ENCODE results near the gene MDFIC.

Gene MDFIC

DNA sequence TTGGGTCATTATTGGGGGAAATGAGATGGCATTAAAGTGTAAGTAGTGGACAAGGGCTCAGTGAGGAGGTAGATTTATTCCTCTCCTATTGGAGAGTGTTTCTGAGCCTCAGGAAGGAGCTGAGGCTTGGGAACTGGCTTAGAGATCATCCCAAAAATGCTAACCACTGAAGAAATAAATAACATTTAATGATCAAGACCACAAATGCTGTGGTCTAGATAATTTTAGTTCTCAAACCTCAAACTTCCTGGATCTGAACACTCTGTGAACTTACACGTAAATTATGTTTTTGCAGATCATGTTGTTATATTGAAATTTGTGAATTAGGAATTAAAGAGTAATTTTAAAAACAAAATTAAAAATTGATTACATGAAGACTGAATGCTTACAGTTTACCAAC lies 27.3 kb downstream of the MDFIC start:
- no peak for DNase-seq (ENCODE audit: low read depth in 2 of 2, low spot score in 1 of 2)

- no peak for DNase-seq (ENCODE audit: low read depth in 2 of 2, low spot score in 1 of 2)
These were observed 30.4 kb downstream of the MDFIC start for GRCh38 chr7:114952296-114952695.

- no peak for DNase-seq (ENCODE audit: low read depth in 2 of 2, low spot score in 1 of 2)
These were observed 31.8 kb downstream of the MDFIC start for GRCh38 chr7:114953724-114954123.

DNA sequence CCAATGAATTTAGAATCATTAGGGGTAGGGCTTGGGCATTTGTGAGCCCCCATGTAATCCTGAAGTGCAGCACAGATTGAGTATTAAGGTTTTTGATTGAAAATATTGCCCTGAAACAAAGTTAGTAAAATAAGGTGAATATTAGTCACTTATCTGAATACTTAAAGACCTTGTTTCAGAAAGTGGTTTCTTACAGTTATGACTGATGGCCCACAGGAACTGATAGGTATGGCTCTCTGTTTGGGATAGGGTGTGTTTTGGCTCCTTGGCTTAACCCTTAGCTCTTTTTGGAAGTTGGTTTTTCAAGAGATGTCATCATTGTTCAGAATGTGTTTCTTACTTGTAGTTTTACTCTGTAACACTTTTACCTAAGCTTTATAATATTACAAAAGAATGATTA lies 34.8 kb downstream of the MDFIC start:
- DNase-seq (ENCODE audit: low read depth in 2 of 2, low spot score in 1 of 2): no peak

DNA sequence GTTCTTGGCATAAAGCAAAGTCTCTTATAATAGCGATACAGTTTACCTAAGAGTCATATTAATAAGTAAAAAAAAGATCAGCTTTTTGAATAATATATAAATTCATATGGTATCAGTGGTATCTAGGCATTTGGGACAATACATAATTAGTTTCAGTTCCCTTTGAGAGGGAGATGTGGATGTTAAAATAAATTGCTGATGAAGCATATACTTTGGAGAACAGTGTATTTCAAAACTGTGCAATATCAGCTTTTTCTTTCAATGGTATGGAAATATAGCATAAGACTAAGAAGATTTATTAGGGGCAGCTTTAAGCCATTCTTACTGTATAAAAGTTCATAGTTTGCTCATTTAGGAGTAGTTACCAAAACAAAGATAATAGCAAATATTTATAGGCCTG lies 35.5 kb downstream of the MDFIC start:
- DNase-seq (ENCODE audit: low read depth in 2 of 2, low spot score in 1 of 2): no peak

GRCh38 chr7:114959931-114960330 lies 38.0 kb downstream of the MDFIC start:
- DNase-seq (ENCODE audit: low read depth in 2 of 2, low spot score in 1 of 2): no peak

DNA sequence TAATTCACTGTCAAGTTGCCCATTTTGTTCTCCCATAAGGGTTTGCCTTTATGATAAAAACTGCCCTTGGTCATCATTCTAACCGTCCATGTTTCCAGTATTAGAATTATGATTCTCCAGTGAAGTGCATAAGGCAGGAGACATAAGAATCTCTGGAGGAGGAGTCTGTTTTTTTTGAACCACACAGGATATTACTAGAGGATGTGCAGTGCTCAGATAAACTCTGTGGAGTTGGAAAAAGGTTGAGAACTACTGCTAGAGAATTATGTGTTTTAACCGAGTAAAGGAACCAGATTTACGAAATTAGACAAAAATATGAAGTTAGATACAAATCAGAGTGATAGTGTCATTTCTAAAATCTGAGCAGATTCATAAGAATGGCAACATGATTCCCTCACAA lies 40.5 kb downstream of the MDFIC start:
- no peak for DNase-seq (ENCODE audit: low read depth in 2 of 2, low spot score in 1 of 2)

GRCh38 chr7:114966156-114966555 lies 44.3 kb downstream of the MDFIC start:
- DNase-seq (ENCODE audit: low read depth in 2 of 2, low spot score in 1 of 2): no peak

GRCh38 chr7:114969096-114969495 lies 47.2 kb downstream of the MDFIC start:
- no peak for DNase-seq (ENCODE audit: low read depth in 2 of 2, low spot score in 1 of 2)

DNA sequence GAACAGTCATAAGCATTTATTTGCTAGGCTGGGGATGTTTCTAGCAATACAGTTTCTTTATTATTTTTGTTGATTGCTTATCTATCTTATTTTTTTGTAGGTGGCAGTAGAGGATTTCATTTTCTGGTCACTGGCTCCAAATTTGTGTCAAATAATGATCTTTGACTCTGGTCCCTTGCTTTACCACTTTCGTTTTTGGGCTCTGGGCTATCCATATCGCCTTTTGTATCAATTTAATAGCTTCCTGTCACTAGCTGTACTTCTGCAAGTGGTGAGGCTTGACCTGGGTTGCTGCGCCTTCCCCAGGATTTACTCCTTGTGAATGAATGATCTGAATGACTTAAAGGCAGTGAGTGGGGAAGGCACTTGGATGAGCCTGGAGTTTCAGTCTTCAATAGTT lies 48.4 kb downstream of the MDFIC start:
- DNase-seq (ENCODE audit: low read depth in 2 of 2, low spot score in 1 of 2): no peak

DNA sequence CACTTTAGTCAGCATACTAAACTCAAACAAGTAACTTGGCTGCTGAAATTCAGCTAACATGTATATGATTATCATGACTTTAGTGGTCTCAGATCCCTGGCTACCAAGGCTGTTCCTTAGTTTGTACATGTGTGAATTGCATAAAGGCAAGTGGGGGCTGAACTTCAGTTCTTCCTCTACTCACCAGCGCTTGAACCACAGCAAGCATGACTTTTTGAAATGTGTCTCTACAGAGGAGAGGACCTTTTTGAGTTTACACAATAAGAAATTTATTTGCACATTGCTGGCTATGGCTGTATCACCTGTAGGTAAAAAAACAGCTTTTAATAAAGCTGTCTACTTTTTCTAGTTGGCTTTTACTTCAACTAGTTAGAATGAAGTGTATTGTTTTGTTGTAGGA lies 48.8 kb downstream of the MDFIC start:
- DNase-seq (ENCODE audit: low read depth in 2 of 2, low spot score in 1 of 2): no peak

DNA sequence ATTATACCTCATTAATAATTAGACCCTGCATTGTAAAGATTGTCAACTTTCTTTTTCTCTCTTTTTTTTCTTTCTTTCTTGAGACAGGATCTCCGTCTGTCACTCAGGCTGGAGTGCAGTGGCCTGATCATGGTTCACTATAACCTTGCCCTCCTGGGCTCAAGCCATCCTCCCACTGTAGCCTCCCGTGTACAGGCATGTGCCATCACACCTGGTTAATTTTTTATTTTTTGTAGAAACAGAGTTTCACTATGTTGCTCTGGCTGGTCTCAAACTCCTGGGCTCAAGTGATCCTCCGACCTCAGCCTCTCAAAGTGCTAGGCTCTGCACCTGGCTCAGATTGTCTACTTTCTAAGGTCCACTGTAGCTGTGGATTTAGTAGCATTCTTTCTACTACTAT lies 50.7 kb downstream of the MDFIC start:
- no peak for DNase-seq (ENCODE audit: low read depth in 2 of 2, low spot score in 1 of 2)

- no peak for DNase-seq (ENCODE audit: low read depth in 2 of 2, low spot score in 1 of 2)
These were observed 51.3 kb downstream of the MDFIC start for GRCh38 chr7:114973147-114973546.

- no peak for DNase-seq (ENCODE audit: low read depth in 2 of 2, low spot score in 1 of 2)
These were observed 53.5 kb downstream of the MDFIC start for GRCh38 chr7:114975401-114975800.

- no peak for DNase-seq (ENCODE audit: low read depth in 2 of 2, low spot score in 1 of 2)
These were observed 54.8 kb downstream of the MDFIC start for GRCh38 chr7:114976666-114977065.

DNA sequence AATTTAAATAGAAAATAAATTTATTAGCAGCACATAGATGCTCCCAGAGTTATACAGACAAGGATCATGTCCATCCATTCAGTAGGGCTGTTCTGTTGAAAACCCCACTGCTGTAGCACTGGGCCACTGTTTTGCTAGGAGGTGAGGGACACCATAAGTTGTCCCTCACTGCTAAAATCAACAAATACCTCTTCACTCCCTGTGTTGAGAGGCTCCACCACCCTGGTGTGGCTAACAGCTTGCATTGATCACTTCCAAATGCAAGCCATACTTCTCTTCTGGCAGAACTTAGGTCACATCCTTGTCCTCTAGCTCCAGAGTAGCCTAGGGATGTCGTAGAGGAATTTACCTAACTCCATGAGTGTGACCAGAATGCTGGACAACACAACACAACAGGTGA lies 55.4 kb downstream of the MDFIC start:
- DNase-seq (ENCODE audit: low read depth in 2 of 2, low spot score in 1 of 2): no peak

DNA sequence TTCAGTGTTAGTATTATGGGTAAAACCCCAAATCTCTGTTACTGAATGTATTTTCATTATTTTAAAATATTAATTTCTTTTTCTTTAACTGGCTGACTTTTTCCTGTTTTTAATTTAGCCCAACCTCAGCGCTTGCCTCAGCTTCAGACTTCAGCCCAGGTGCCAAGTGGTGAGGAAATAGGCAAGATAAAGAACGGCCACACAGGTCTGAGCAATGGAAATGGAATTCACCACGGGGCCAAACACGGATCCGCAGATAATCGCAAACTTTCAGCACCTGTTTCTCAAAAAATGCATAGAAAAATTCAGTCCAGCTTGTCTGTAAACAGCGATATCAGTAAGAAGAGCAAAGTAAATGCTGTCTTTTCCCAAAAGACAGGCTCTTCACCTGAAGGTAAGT lies 57.5 kb downstream of the MDFIC start:
- DNase-seq (ENCODE audit: low read depth in 2 of 2, low spot score in 1 of 2): no peak

GRCh38 chr7:114979803-114980507 lies 58.1 kb downstream of the MDFIC start:
- DNase-seq (ENCODE audit: low read depth in 2 of 2, low spot score in 1 of 2): no peak

- DNase-seq (ENCODE audit: low read depth in 2 of 2, low spot score in 1 of 2): no peak
These were observed 59.4 kb downstream of the MDFIC start for GRCh38 chr7:114981323-114981722.

DNA sequence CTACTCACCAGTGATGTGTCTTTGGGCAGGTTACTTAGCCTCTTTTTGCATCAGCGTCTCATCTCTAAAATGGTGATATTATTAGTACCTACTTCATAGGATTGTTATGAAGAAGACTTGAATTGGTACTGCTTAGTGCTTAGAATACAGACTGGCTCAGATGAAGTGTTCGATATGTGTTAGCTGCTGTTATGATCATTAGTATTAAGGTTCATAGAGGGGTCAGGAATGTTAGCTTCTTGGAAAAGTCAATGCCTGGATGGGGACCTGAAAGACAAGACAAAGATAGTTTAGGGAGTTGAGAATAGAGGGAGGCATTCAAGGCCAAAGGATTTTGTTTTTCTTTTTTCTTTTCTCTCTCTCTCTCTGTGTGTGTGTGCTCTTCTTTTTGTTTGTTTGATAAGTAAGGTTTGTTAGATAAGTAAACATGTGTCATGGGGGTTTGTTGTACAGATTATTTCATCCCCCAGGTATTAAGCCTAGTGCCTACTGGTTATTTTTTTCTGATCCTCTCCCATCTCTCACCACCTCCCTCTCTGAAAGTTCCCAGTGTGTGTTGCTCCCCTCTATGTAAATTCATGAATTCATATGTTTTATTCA lies 63.3 kb downstream of the MDFIC start:
- DNase-seq (ENCODE audit: low read depth in 2 of 2, low spot score in 1 of 2): no peak

DNA sequence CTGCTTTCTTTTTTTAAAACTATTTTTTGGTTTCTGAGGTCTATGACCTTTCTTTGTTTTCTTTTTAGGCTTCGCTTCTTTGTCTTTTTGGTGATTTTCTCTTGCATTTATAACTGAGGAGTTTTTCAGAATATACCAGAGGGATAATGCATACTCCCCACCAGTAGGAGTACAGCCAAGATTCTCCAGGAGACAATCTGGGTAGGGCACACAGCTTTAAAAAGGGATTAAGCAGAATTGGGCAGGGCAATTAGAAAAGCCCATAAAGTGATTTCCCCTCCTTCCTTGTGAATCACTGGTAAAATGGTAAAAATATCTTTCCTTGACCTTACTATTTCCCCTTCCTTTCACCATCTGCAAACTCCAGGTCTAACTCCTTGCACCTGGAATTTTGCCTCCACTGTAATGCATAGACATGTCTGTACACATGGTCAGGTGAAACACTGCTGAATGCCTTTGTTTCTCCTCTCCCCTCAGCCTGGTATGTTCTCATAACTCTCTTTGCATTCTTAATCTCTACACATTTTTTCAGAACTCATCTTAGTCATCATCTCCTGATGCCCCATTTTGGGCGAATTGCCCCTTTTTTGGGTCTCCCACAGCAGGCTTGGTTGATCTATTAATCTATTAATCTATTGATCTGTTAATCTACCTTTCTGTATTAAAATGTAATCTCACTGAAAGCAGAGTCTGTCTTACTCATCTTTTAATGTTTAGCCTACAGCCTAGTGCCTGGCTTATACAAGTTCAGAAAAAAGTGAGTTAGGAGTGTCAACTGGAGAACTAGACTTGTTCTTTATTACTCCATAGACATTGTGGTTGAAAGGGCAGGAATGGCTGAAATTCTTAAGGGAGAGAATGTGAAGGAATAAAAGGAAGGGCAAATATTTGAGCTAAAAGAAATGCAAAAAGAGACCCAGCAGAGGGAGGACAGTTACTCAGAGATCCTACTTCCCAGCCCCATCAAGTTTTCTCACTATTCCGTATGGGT lies 64.6 kb downstream of the MDFIC start:
- no peak for DNase-seq (ENCODE audit: low read depth in 2 of 2, low spot score in 1 of 2)

DNA sequence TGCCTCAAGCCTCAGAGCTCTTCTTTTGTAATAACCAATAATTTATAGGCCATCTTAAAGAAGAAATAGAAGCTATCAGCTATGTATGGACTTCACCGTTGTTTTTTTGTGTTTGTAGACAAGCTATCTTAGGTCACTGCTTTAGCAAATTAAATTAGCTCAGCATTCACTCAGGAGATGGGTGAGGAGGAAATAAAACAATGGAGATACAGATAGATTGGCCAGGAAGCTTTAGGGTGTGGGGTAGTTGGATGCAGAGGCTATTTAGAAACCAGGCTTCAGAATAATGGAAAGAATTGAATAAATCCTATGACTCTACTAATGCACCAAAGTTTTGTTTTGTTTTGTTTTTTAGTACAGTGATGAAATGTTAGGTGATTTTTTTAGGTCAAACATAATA lies 66.1 kb downstream of the MDFIC start:
- no peak for DNase-seq (ENCODE audit: low read depth in 2 of 2, low spot score in 1 of 2)

All from stimulated activated CD8-positive, alpha-beta memory T cell treated with anti-CD3 and anti-CD28 coated beads, Interleukin-4, amount 100 ng/mL, for 4 hours (primary cell).